PC-9 (cell line): ENCODE results near the gene GALNT2. TPM values are rescaled to one million over a fixed set of nuclear protein-coding genes. Genes with fewer than 3 reads are reported as not detected.

ENCODE experiments used
- BruUV-seq: library from RNA; stranded (reverse); fragments of 400-500 nt; replicated peaks from 2 replicates; lab custom pipeline; 2021; lab: Mats Ljungman, UMichigan
- CTCF ChIA-PET: fragments of 300-600 bp; sonication (Branson Sonifier 250); formaldehyde crosslinking; loops from one replicate; lab custom pipeline; 2022; ENCODE audit warnings: antibody characterized with exemption; lab: Charles Lee
- POLR2A ChIA-PET: fragments of 300-600 bp; sonication (Branson Sonifier 250); formaldehyde crosslinking; loops from one replicate; lab custom pipeline; 2022; ENCODE audit warnings: antibody characterized with exemption; ENCODE audit not compliant: unreplicated experiment; lab: Charles Lee
- DNase-seq, 2 experiments: peaks; one replicate each; pipeline versions ENCODE4 v3.0.0 to v3.0.0-alpha.2; 2015 to 2022; ENCODE audit warnings: mixed read lengths in 1 of 2
- H2AFZ ChIP-seq: fragments of 200-600 bp; sonication (generic); 2 replicates; pipeline ENCODE4 v1.8.1; 2017; ENCODE audit warnings: antibody characterized with exemption
- H3F3A ChIP-seq: fragments of 200-600 bp; sonication (generic); 2 replicates; pipeline ENCODE4 v1.8.1; 2017; ENCODE audit warnings: antibody characterized with exemption, mild to moderate bottlenecking, low read depth; ENCODE audit not compliant: insufficient read depth
- H3K27ac ChIP-seq: fragments of 200-600 bp; sonication (generic); 2 replicates; pipeline ENCODE4 v1.6.1; 2016; ENCODE audit warnings: mixed run types
- H3K27me3 ChIP-seq: fragments of 200-600 bp; sonication (generic); 2 replicates; pipeline ENCODE4 v1.6.1; 2016; ENCODE audit warnings: low read depth, mixed run types; ENCODE audit not compliant: insufficient read depth
- H3K36me3 ChIP-seq: fragments of 200-600 bp; sonication (generic); 2 replicates; pipeline ENCODE4 v1.6.1; 2016; ENCODE audit warnings: low read depth, mixed run types
- H3K4me1 ChIP-seq: fragments of 200-600 bp; sonication (generic); replicated peaks from 2 replicates; pipeline ENCODE4 v1.6.1; 2016; ENCODE audit warnings: mixed run types; ENCODE audit not compliant: insufficient read depth
- H3K4me2 ChIP-seq: fragments of 200-600 bp; sonication (generic); 2 replicates; pipeline ENCODE4 v1.6.1; 2017; ENCODE audit warnings: mixed run types
- H3K4me3 ChIP-seq: fragments of 200-600 bp; sonication (generic); 2 replicates; pipeline ENCODE4 v1.6.1; 2016; ENCODE audit warnings: mixed run types
- H3K79me2 ChIP-seq: fragments of 200-600 bp; sonication (generic); 2 replicates; pipeline ENCODE4 v1.6.1; 2017; ENCODE audit warnings: low read depth, mixed run types
- H3K9me2 ChIP-seq: fragments of 200-600 bp; sonication (generic); 2 replicates; pipeline ENCODE4 v1.8.1; 2017; ENCODE audit warnings: mild to moderate bottlenecking; ENCODE audit not compliant: insufficient read depth
- H3K9me3 ChIP-seq: fragments of 200-600 bp; sonication (generic); 2 replicates; pipeline ENCODE4 v1.8.1; 2016; ENCODE audit warnings: low read depth; ENCODE audit not compliant: insufficient read depth
- H4K20me1 ChIP-seq: fragments of 200-600 bp; sonication (generic); 2 replicates; pipeline ENCODE4 v1.8.1; 2017; ENCODE audit not compliant: insufficient read depth
- CTCF ChIP-seq: fragments of 200-600 bp; sonication (generic); conservative IDR thresholded peaks from 2 replicates; pipeline ENCODE4 v1.6.1; 2017; ENCODE audit warnings: mixed run types, antibody characterized with exemption, mild to moderate bottlenecking, moderate library complexity
- EZH2 ChIP-seq: fragments of 200-600 bp; sonication (generic); IDR thresholded peaks from 2 replicates; pipeline ENCODE4 v1.8.0; 2017; ENCODE audit warnings: antibody characterized with exemption, low read depth
- intact Hi-C: fragments of 100-400 bp; cut with micrococcal nuclease; formaldehyde crosslinking; loops from one replicate; pipeline ENCODE4 v1.10.0; 2022; ENCODE audit not compliant: unreplicated experiment
- total RNA-seq: library from RNA; stranded (reverse); gene quantifications from 2 replicates; pipeline ENCODE4 v1.2.3, GENCODE V29; 2021

GALNT2 gene
- total RNA-seq, 1 experiment from 2014 or later, result 121 TPM

GRCh38 chr1:230094746-230095145, 27.7 kb downstream of the GALNT2 start:
- Histone ChIP-seq H3K27ac (no peak overlapping the region), H3F3A (peaks cover 27% of the 10 kb centered on the region), H3K79me2 (peaks cover 56% of the 10 kb centered on the region), H3K4me1 (peaks cover 36% of the 10 kb centered on the region), H3K9me2 (no peaks in the 10 kb centered on the region), H2AFZ (no peak overlapping the region), H4K20me1 (no peaks in the 10 kb centered on the region), H3K4me2 (no peak overlapping the region), H3K9me3 (no peaks in the 10 kb centered on the region), H3K27me3 (no peaks in the 10 kb centered on the region), H3K4me3 (no peak overlapping the region), H3K36me3 (no peaks in the 10 kb centered on the region)
- ChIA-PET POLR2A (no interaction called here), CTCF (no interaction called here)
- intact Hi-C loops, result no loop called here
- TF ChIP-seq CTCF (no peak), EZH2 (no peak)
- no TSS peak for BruUV-seq
- no peak for DNase-seq

GRCh38 chr1:230095938-230096337, 28.9 kb downstream of the GALNT2 start:
- Histone ChIP-seq H3K4me1 (peaks cover 24% of the 10 kb centered on the region), H4K20me1 (no peaks in the 10 kb centered on the region), H3K36me3 (no peaks in the 10 kb centered on the region), H3K9me2 (no peaks in the 10 kb centered on the region), H3K4me2 (no peak overlapping the region), H2AFZ (no peak overlapping the region), H3K27me3 (no peaks in the 10 kb centered on the region), H3K79me2 (peaks cover 56% of the 10 kb centered on the region), H3K4me3 (no peak overlapping the region), H3K9me3 (no peaks in the 10 kb centered on the region), H3F3A (peaks cover 17% of the 10 kb centered on the region), H3K27ac (no peak overlapping the region)
- ChIA-PET CTCF (no interaction called here), POLR2A (no interaction called here)
- TF ChIP-seq CTCF (no peak), EZH2 (no peak)
- intact Hi-C loops, result no loop called here
- no TSS peak for BruUV-seq
- no peak for DNase-seq

- H3K4me2 ChIP-seq, result no peak overlapping the region
- H3K79me2 ChIP-seq, result peaks cover 57% of the 10 kb centered on the region
- DNase-seq, result no peak
- H4K20me1 ChIP-seq, result no peaks in the 10 kb centered on the region
- H3K36me3 ChIP-seq, result no peaks in the 10 kb centered on the region
- H3F3A ChIP-seq, result peaks cover 2% of the 10 kb centered on the region
- H3K9me3 ChIP-seq, result no peaks in the 10 kb centered on the region
- H3K4me1 ChIP-seq, result peaks cover 14% of the 10 kb centered on the region
- TF ChIP-seq CTCF (no peak), EZH2 (no peak)
- no peaks in the 10 kb centered on the region for H3K9me2 ChIP-seq
- no peak overlapping the region for H3K4me3 ChIP-seq
- no peak overlapping the region for H2AFZ ChIP-seq
- BruUV-seq, result no TSS peak
- no peak overlapping the region for H3K27ac ChIP-seq
- POLR2A ChIA-PET, result no interaction called here
- CTCF ChIA-PET, result no interaction called here
- H3K27me3 ChIP-seq, result no peaks in the 10 kb centered on the region
- intact Hi-C loops, result no loop called here
These were observed 30.3 kb downstream of the GALNT2 start for GRCh38 chr1:230097370-230097769.
